H9 (cell line): ENCODE measurements around the gene PER2. TPM values are rescaled to one million over a fixed set of nuclear protein-coding genes. Genes with fewer than 3 reads are reported as not detected.

Experiments used
- DNase-seq: peaks from one replicate; pipeline ENCODE4 v3.0.0-alpha.2; 2017
- H2AFZ ChIP-seq: one replicate; pipeline ENCODE4 v1.6.1; 2013; ENCODE audit warnings: mild to moderate bottlenecking, low read length, control low read depth, moderate library complexity
- H2AK5ac ChIP-seq: 2 replicates; pipeline ENCODE4 v1.6.1; 2013; ENCODE audit warnings: low read length, control low read depth, mixed read lengths; ENCODE audit not compliant: insufficient read length
- H2BK120ac ChIP-seq: one replicate; pipeline ENCODE4 v1.6.1; 2013; ENCODE audit warnings: low read depth, mild to moderate bottlenecking, low read length, control low read depth, inconsistent platforms; ENCODE audit not compliant: poor library complexity, severe bottlenecking
- H2BK12ac ChIP-seq: 2 replicates; pipeline ENCODE4 v1.6.1; 2013; ENCODE audit warnings: low read length, control low read depth, mixed read lengths, low read depth; ENCODE audit not compliant: insufficient read length
- H2BK15ac ChIP-seq: 2 replicates; pipeline ENCODE4 v1.6.1; 2013; ENCODE audit warnings: low read depth, low read length, control low read depth
- H2BK20ac ChIP-seq: one replicate; pipeline ENCODE4 v1.6.1; 2013; ENCODE audit warnings: low read depth, mild to moderate bottlenecking, low read length, control low read depth, inconsistent platforms; ENCODE audit not compliant: poor library complexity, severe bottlenecking
- H2BK5ac ChIP-seq: 2 replicates; pipeline ENCODE4 v1.6.1; 2013; ENCODE audit warnings: low read length, control low read depth, mixed read lengths; ENCODE audit not compliant: insufficient read length
- H3K14ac ChIP-seq: 2 replicates; pipeline ENCODE4 v1.6.1; 2013; ENCODE audit warnings: low read length, control low read depth; ENCODE audit not compliant: insufficient read depth
- H3K18ac ChIP-seq: 2 replicates; pipeline ENCODE4 v1.6.1; 2013; ENCODE audit warnings: low read depth, mild to moderate bottlenecking, mixed read lengths, low read length, control low read depth; ENCODE audit not compliant: insufficient read length
- H3K23ac ChIP-seq: 2 replicates; pipeline ENCODE4 v1.6.1; 2013; ENCODE audit warnings: low read length, control low read depth, mixed read lengths, low read depth; ENCODE audit not compliant: insufficient read length
- H3K23me2 ChIP-seq: 2 replicates; pipeline ENCODE4 v1.6.1; 2013; ENCODE audit warnings: low read depth, mild to moderate bottlenecking, mixed read lengths, low read length, control low read depth; ENCODE audit not compliant: insufficient read length, poor library complexity, severe bottlenecking
- H3K27ac ChIP-seq: 2 replicates; pipeline ENCODE4 v1.5.1; 2013; ENCODE audit warnings: low read length, control low read depth, mixed read lengths, low read depth; ENCODE audit not compliant: insufficient read length
- H3K27me3 ChIP-seq: 2 replicates; pipeline ENCODE4 v1.6.1; 2013; ENCODE audit warnings: low read length, control low read depth, inconsistent platforms; ENCODE audit not compliant: insufficient read depth
- H3K4ac ChIP-seq: 2 replicates; pipeline ENCODE4 v1.6.1; 2013; ENCODE audit warnings: low read depth, mild to moderate bottlenecking, control low read depth, inconsistent platforms, low read length, moderate library complexity
- H3K4me1 ChIP-seq: 2 replicates; pipeline ENCODE4 v1.6.1; 2013; ENCODE audit warnings: low read length, control low read depth, inconsistent platforms; ENCODE audit not compliant: insufficient read depth
- H3K4me2 ChIP-seq: 2 replicates; pipeline ENCODE4 v1.6.1; 2013; ENCODE audit warnings: low read length, control low read depth, mixed read lengths; ENCODE audit not compliant: insufficient read length, insufficient read depth
- H3K56ac ChIP-seq: 2 replicates; pipeline ENCODE4 v1.6.1; 2013; ENCODE audit warnings: low read depth, mild to moderate bottlenecking, mixed read lengths, low read length, control low read depth; ENCODE audit not compliant: insufficient read length
- H3K79me1 ChIP-seq: 2 replicates; pipeline ENCODE4 v1.6.1; 2013; ENCODE audit warnings: low read depth, mild to moderate bottlenecking, moderate library complexity, low read length, control low read depth, inconsistent platforms; ENCODE audit not compliant: insufficient read depth, poor library complexity, severe bottlenecking
- H3K79me2 ChIP-seq: 2 replicates; pipeline ENCODE4 v1.6.1; 2013; ENCODE audit warnings: low read length, control low read depth, inconsistent platforms; ENCODE audit not compliant: insufficient read depth
- H3K9ac ChIP-seq: 2 replicates; pipeline ENCODE4 v1.6.1; 2013; ENCODE audit warnings: low read length, control low read depth, mixed read lengths; ENCODE audit not compliant: insufficient read length; ENCODE audit errors: extremely low read depth
- H3K9me3 ChIP-seq: one replicate; pipeline ENCODE4 v1.6.1; 2013; ENCODE audit warnings: low read depth, low read length, inconsistent platforms; ENCODE audit not compliant: control insufficient read depth
- H3T11ph ChIP-seq: one replicate; pipeline ENCODE4 v1.6.1; 2013; ENCODE audit warnings: mild to moderate bottlenecking, low read length, control low read depth, inconsistent platforms
- H4K20me1 ChIP-seq: one replicate; pipeline ENCODE4 v1.6.1; 2013; ENCODE audit not compliant: control insufficient read depth, insufficient read length, insufficient read depth
- H4K5ac ChIP-seq: 2 replicates; pipeline ENCODE4 v1.6.1; 2013; ENCODE audit warnings: low read depth, mild to moderate bottlenecking, mixed read lengths, low read length, control low read depth; ENCODE audit not compliant: insufficient read length
- H4K8ac ChIP-seq: replicated peaks from 2 replicates; pipeline ENCODE4 v1.6.1; 2013; ENCODE audit warnings: low read length, control low read depth, mixed read lengths, low read depth; ENCODE audit not compliant: insufficient read length
- H4K91ac ChIP-seq: 2 replicates; pipeline ENCODE4 v1.6.1; 2013; ENCODE audit warnings: low read depth, mild to moderate bottlenecking, moderate library complexity, mixed read lengths, low read length, control low read depth; ENCODE audit not compliant: insufficient read length
- H3K27ac Mint-ChIP-seq, 3 experiments: 2 replicates in 2 of 3; 3 replicates in 1 of 3; pipeline ENCODE4 v1.8.0; 2020 to 2021; ENCODE audit warnings: mixed read lengths in 3 of 3, mild to moderate bottlenecking in 1 of 3, moderate library complexity in 1 of 3
- H3K27me3 Mint-ChIP-seq: 2 replicates; pipeline ENCODE4 v1.8.0; 2021; ENCODE audit warnings: low read depth, mild to moderate bottlenecking, moderate library complexity, mixed read lengths
- H3K36me3 Mint-ChIP-seq, 3 experiments: 2 replicates in 2 of 3; 3 replicates in 1 of 3; pipeline ENCODE4 v1.8.0; 2020 to 2021; ENCODE audit warnings: low read depth in 3 of 3, mixed read lengths in 3 of 3; ENCODE audit not compliant: insufficient read depth in 1 of 3
- H3K4me1 Mint-ChIP-seq, 2 experiments: 2 replicates each; pipeline ENCODE4 v1.8.0; 2020; ENCODE audit warnings: mixed read lengths in 2 of 2
- H3K4me3 Mint-ChIP-seq, 2 experiments: 2 replicates in 1 of 2; 3 replicates in 1 of 2; pipeline ENCODE4 v1.8.0; 2020 to 2021; ENCODE audit warnings: mild to moderate bottlenecking in 2 of 2, mixed read lengths in 2 of 2, moderate library complexity in 1 of 2
- H3K9me3 Mint-ChIP-seq, 2 experiments: 2 replicates in 1 of 2; 3 replicates in 1 of 2; pipeline ENCODE4 v1.8.0; 2020; ENCODE audit warnings: mild to moderate bottlenecking in 2 of 2, mixed read lengths in 2 of 2, moderate library complexity in 1 of 2
- CTCF ChIP-seq: fragments of 200-600 bp; sonication (generic); conservative IDR thresholded peaks from 3 replicates; pipeline ENCODE4 v1.8.0; 2021; ENCODE audit warnings: antibody characterized with exemption, mild to moderate bottlenecking
- WGBS: extraction: QIAGEN DNeasy Blood & Tissue Kit; methylation state at CpG from one replicate; pipeline ENCODE4 v1.1.7; 2013; ENCODE audit warnings: missing lambda C conversion rate, low lambda C conversion rate, mixed read lengths; ENCODE audit not compliant: insufficient read length; ENCODE audit errors: extremely low coverage; 5-methylcytosine and 5-hydroxymethylcytosine counted together
- total RNA-seq: library from RNA; stranded (reverse); gene quantifications from 2 replicates; pipeline ENCODE4 v1.2.1, GENCODE V29; 2021

Gene PER2
- total RNA-seq, 1 experiment from 2014 or later: 12.9 TPM

- H3K27ac Mint-ChIP-seq: no peak overlapping the region
These were observed 46.5 kb upstream of the PER2 start for GRCh38 chr2:238334885-238335284.

More at GRCh38 chr2:238334885-238335284, 46.5 kb upstream of the PER2 start:
- Histone ChIP-seq H3K27ac (no peak overlapping the region), H4K8ac (no peak overlapping the region), H3K56ac (no peak overlapping the region), H2AK5ac (no peak overlapping the region), H4K5ac (no peak overlapping the region), H4K20me1 (no peaks in the 10 kb centered on the region), H3K23ac (no peak overlapping the region), H4K91ac (no peak overlapping the region), H2BK120ac (no peak overlapping the region), H3K4me2 (no peak overlapping the region), H2BK20ac (no peak overlapping the region), H3K4ac (no peak overlapping the region), H3K79me1 (no peaks in the 10 kb centered on the region), H2BK15ac (no peak overlapping the region), H3K79me2 (no peaks in the 10 kb centered on the region), H2AFZ (no peak overlapping the region), H3K4me1 (no peaks in the 10 kb centered on the region), H3T11ph (no peak overlapping the region), H3K27me3 (no peaks in the 10 kb centered on the region), H3K18ac (no peak overlapping the region), H3K14ac (no peak overlapping the region), H3K9ac (no peak overlapping the region), H2BK5ac (no peak overlapping the region), H3K23me2 (no peaks in the 10 kb centered on the region), H2BK12ac (no peak overlapping the region), H3K9me3 (no peaks in the 10 kb centered on the region)
- Mint-ChIP-seq H3K4me1 (peaks cover 0 to 3% of the 10 kb centered on the region in 2 experiments; a peak in 1 of 4 replicates), H3K9me3 (no peaks in the 10 kb centered on the region), H3K27me3 (no peaks in the 10 kb centered on the region), H3K4me3 (no peak overlapping the region), H3K36me3 (peaks cover 0 to 12% (median 2%) of the 10 kb centered on the region in 3 experiments; a peak in 6 of 7 replicates)
- WGBS: no CpG with 5 or more reads among the region's 6 CpGs
- no peak for DNase-seq
- TF ChIP-seq CTCF: no peak
